ENCODE measurements around the gene SCG5. TPM values are rescaled to one million over a fixed set of nuclear protein-coding genes. Genes with fewer than 3 reads are reported as not detected.

SCG5 gene
- total and polyA plus RNA-seq, 2 donors (not counting 1 experiment from before 2014, with no cell fraction given): 27.8 to 39.8 TPM

GRCh38 chr15:32746116-32746857 lies 104.8 kb downstream of the SCG5 start:
- Histone ChIP-seq H3K9me3 (ENCODE audit: control insufficient read depth, insufficient read depth, low read depth, low read length) (no peaks in the 10 kb centered on the region), H3K4me2 (ENCODE audit: extremely low read depth, insufficient read depth, low read length) (no peak overlapping the region), H3K4me1 (ENCODE audit: control insufficient read depth, extremely low read depth, insufficient read depth, low read length) (no peaks in the 10 kb centered on the region), H3K9ac (ENCODE audit: insufficient read depth, low read length) (no peak overlapping the region), H3K27me3 (ENCODE audit: control insufficient read depth, insufficient read depth, low read length) (no peaks in the 10 kb centered on the region), H3K4me3 (replicated peaks in 1 of 4; ENCODE audit: control extremely low read depth in 1 of 4, insufficient read depth in 1 of 4, low read depth in 3 of 4, low read length in 4 of 4) (no peak overlapping the region), H4K20me1 (ENCODE audit: control insufficient read depth, extremely low read depth, insufficient read depth, low read length) (no peaks in the 10 kb centered on the region), H3K79me2 (ENCODE audit: control insufficient read depth, insufficient read depth, low read length) (no peaks in the 10 kb centered on the region), H3K36me3 (ENCODE audit: control insufficient read depth, insufficient read depth, low read length) (no peaks in the 10 kb centered on the region), H2AFZ (ENCODE audit: low read length) (no peak overlapping the region), H3K27ac (ENCODE audit: insufficient read depth, low read length) (no peak overlapping the region)
- no peak for DNase-seq (ENCODE audit: low read depth in 2 of 2)
- no peak for TF ChIP-seq CTCF (conservative IDR thresholded peaks at IDR 0.05 in 1 of 2, IDR thresholded peaks at IDR 0.05 in 1 of 2; ENCODE audit: low read depth in 1 of 2, low read length in 2 of 2)

Other genes starting within 250 kb of the SCG5 start
- under 0.01 and 0.17 TPM in 2 replicates for gene GOLGA8K, start 238.4 kb upstream of the SCG5 start, total RNA-seq
- gene GOLGA8K, start 238.4 kb upstream of the SCG5 start, polyA plus RNA-seq: not detected in 2 replicates
- 0.77 and 0.99 TPM in 2 replicates for gene GOLGA8O, start 186.1 kb upstream of the SCG5 start, total RNA-seq
- gene GOLGA8O, start 186.1 kb upstream of the SCG5 start, polyA plus RNA-seq: 0.15 and 0.19 TPM in 2 replicates
- gene GOLGA8N, start 48.3 kb upstream of the SCG5 start, total RNA-seq: 3.6 TPM in 2 replicates
- gene GOLGA8N, start 48.3 kb upstream of the SCG5 start, polyA plus RNA-seq: 0.54 and 1.7 TPM in 2 replicates
- 13.1 and 21.1 TPM in 2 replicates for gene ARHGAP11A, start 26.2 kb upstream of the SCG5 start, total RNA-seq
- gene ARHGAP11A, start 26.2 kb upstream of the SCG5 start, polyA plus RNA-seq: 9.1 and 21.7 TPM in 2 replicates
- gene GREM1, start 76.3 kb downstream of the SCG5 start, total RNA-seq: 113 and 364 TPM in 2 replicates
- 489 and 1,863 TPM in 2 replicates for gene GREM1, start 76.3 kb downstream of the SCG5 start, polyA plus RNA-seq